GM12878 (cell line): Measurements from ENCODE around the gene DOCK9. TPM values are rescaled to one million over a fixed set of nuclear protein-coding genes. Genes with fewer than 3 reads are reported as not detected.

Source experiments
- ATAC-seq: fragments of 200-7000 bp; cut with Tn5 transposase; 3 replicates; pipeline ENCODE4 v1.9.1; 2020; ENCODE audit warnings: mild to moderate bottlenecking, moderate library complexity
- BruUV-seq: library from RNA; stranded (reverse); fragments of 400-500 nt; replicated peaks from 2 replicates; lab custom pipeline; 2021; lab: Mats Ljungman, UMichigan
- CTCF ChIA-PET: fragments of 300-600 bp; sonication (Branson Sonifier 250); formaldehyde crosslinking; extraction: SDS; loops from one replicate; lab custom pipeline; 2021; ENCODE audit warnings: inconsistent platforms; lab: Yijun Ruan, JAX
- POLR2A ChIA-PET: fragments of 350-600 bp; formaldehyde crosslinking; extraction: SDS; loops from one replicate; lab custom pipeline; 2021; ENCODE audit warnings: inconsistent platforms; lab: Charles Lee
- RAD21 ChIA-PET: fragments of 300-600 bp; sonication (Branson Sonifier 250); formaldehyde crosslinking; loops from one replicate; lab custom pipeline; 2023; ENCODE audit warnings: antibody characterized with exemption; ENCODE audit not compliant: unreplicated experiment; lab: Charles Lee
- SMC1A ChIA-PET: fragments of 300-600 bp; sonication (Branson Sonifier 250); formaldehyde crosslinking; loops from one replicate; lab custom pipeline; 2023; ENCODE audit not compliant: unreplicated experiment, uncharacterized antibody; lab: Charles Lee
- DNase-seq: peaks from one replicate; pipeline ENCODE4 v3.0.0-alpha.2; 2011; ENCODE audit warnings: low read depth, low spot score
- FAIRE-seq: peaks from 3 replicates; lab custom pipeline; 2011; peaks lifted over from hg19 to GRCh38; lab: Jason Lieb, UNC
- H2AFZ ChIP-seq: 2 replicates; pipeline ENCODE4 v1.6.0; 2011; ENCODE audit warnings: low read depth, low read length, control low read depth; ENCODE audit not compliant: control insufficient read depth
- H3K27ac ChIP-seq: 2 replicates; pipeline ENCODE4 v1.5.1; 2011; ENCODE audit warnings: control low read depth; ENCODE audit not compliant: control insufficient read depth, insufficient read depth
- H3K27me3 ChIP-seq, 2 experiments: replicated peaks in 1 of 2; 2 replicates each; pipeline versions ENCODE4 v1.6.0 to v1.6.1; 2011; ENCODE audit warnings: low read length in 1 of 2; ENCODE audit not compliant: control insufficient read depth in 2 of 2, insufficient read depth in 2 of 2
- H3K36me3 ChIP-seq, 2 experiments: 2 replicates each; pipeline ENCODE4 v1.5.1; 2011; ENCODE audit warnings: low read length in 1 of 2; ENCODE audit not compliant: control insufficient read depth in 2 of 2, insufficient read depth in 2 of 2
- H3K4me1 ChIP-seq: 2 replicates; pipeline ENCODE4 v1.6.1; 2011; ENCODE audit warnings: mild to moderate bottlenecking, low read length, moderate library complexity, mixed read lengths; ENCODE audit not compliant: control insufficient read depth, insufficient read depth
- H3K4me2 ChIP-seq: 2 replicates; pipeline ENCODE4 v1.6.0; 2011; ENCODE audit warnings: control low read depth; ENCODE audit not compliant: control insufficient read depth, insufficient read depth
- H3K4me3 ChIP-seq: fragments of 200-600 bp; sonication (generic); 2 replicates; pipeline ENCODE4 v1.5.1; 2016
- H3K79me2 ChIP-seq: 2 replicates; pipeline ENCODE4 v1.6.0; 2011; ENCODE audit warnings: low read length; ENCODE audit not compliant: control insufficient read depth, insufficient read depth
- H3K9ac ChIP-seq: 2 replicates; pipeline ENCODE4 v1.8.0; 2011; ENCODE audit warnings: low read length, control low read depth, mixed read lengths; ENCODE audit not compliant: control insufficient read depth, insufficient read depth
- H3K9me3 ChIP-seq: replicated peaks from 3 replicates; pipeline ENCODE4 v1.5.1; 2011; ENCODE audit warnings: mild to moderate bottlenecking, low read length; ENCODE audit not compliant: control insufficient read depth, insufficient read depth
- H4K20me1 ChIP-seq: 2 replicates; pipeline ENCODE4 v1.6.0; 2011; ENCODE audit not compliant: control insufficient read depth, insufficient read depth
- BACH1 ChIP-seq: fragments of 450-650 bp; IDR thresholded peaks from 2 replicates; pipeline ENCODE4 v1.6.1; 2017; ENCODE audit warnings: mild to moderate bottlenecking, borderline replicate concordance
- CHD2 ChIP-seq: IDR thresholded peaks from 2 replicates; pipeline ENCODE4 v1.6.1; 2011; ENCODE audit warnings: low read depth, low read length, improper control_type of control experiment, borderline replicate concordance
- CREB1 ChIP-seq: IDR thresholded peaks from 2 replicates; pipeline ENCODE4 v1.6.1; 2012; ENCODE audit warnings: low read depth, mild to moderate bottlenecking, inconsistent platforms
- IKZF1 ChIP-seq: fragments of 450-650 bp; conservative IDR thresholded peaks from 2 replicates; pipeline ENCODE4 v1.6.1; 2017; ENCODE audit warnings: antibody characterized with exemption, mild to moderate bottlenecking
- KDM1A ChIP-seq: fragments of 200-600 bp; sonication (generic); IDR thresholded peaks from 2 replicates; pipeline ENCODE4 v1.6.1; 2016; ENCODE audit warnings: borderline replicate concordance
- MTA2 ChIP-seq: fragments of 450-650 bp; IDR thresholded peaks from 2 replicates; pipeline ENCODE4 v1.6.1; 2016; ENCODE audit warnings: low read depth, mild to moderate bottlenecking, moderate library complexity
- MXI1 ChIP-seq: fragments of 150-350 bp; IDR thresholded peaks from 2 replicates; pipeline ENCODE4 v1.6.1; 2011; ENCODE audit warnings: low read depth, mild to moderate bottlenecking, inconsistent platforms, low read length, improper control_type of control experiment
- MYB ChIP-seq: fragments of 150-350 bp; IDR thresholded peaks from 2 replicates; pipeline ENCODE4 v1.6.1; 2014; ENCODE audit warnings: mild to moderate bottlenecking, low read depth, low read length, borderline replicate concordance
- NR2C1 ChIP-seq: fragments of 450-650 bp; IDR thresholded peaks from 2 replicates; pipeline ENCODE4 v1.6.1; 2017; ENCODE audit warnings: antibody characterized with exemption, mild to moderate bottlenecking, moderate library complexity
- POLR2AphosphoS5 ChIP-seq: IDR thresholded peaks from 2 replicates; pipeline ENCODE4 v1.6.1; 2011; ENCODE audit warnings: mild to moderate bottlenecking, low read length, inconsistent platforms
- SMAD1 ChIP-seq: fragments of 450-650 bp; IDR thresholded peaks from 2 replicates; pipeline ENCODE4 v1.6.1; 2018; ENCODE audit warnings: mild to moderate bottlenecking, low read depth; ENCODE audit not compliant: partially characterized antibody
- STAT3 ChIP-seq: IDR thresholded peaks from 2 replicates; pipeline ENCODE4 v1.6.1; 2011; ENCODE audit warnings: low read depth, low read length, improper control_type of control experiment
- TCF3 ChIP-seq: IDR thresholded peaks from 2 replicates; pipeline ENCODE4 v1.6.1; 2012; ENCODE audit warnings: low read depth, mild to moderate bottlenecking, low read length, borderline replicate concordance; ENCODE audit not compliant: insufficient read depth
- YBX1 ChIP-seq: fragments of 450-650 bp; IDR thresholded peaks from 2 replicates; pipeline ENCODE4 v1.6.1; 2016; ENCODE audit warnings: antibody characterized with exemption
- YY1 ChIP-seq: IDR thresholded peaks from 2 replicates; pipeline ENCODE4 v1.6.1; 2011; ENCODE audit warnings: low read depth, mild to moderate bottlenecking, low read length
- ZNF274 ChIP-seq: IDR thresholded peaks from one replicate; pipeline ENCODE4 v1.8.0; 2011; ENCODE audit not compliant: insufficient read length, insufficient read depth
- ZNF687 ChIP-seq: fragments of 450-650 bp; IDR thresholded peaks from 2 replicates; pipeline ENCODE4 v1.6.1; 2017; ENCODE audit warnings: mild to moderate bottlenecking, moderate library complexity
- WGBS: methylation state at CpG from one replicate; pipeline ENCODE4 v1.1.6; 2016; ENCODE audit warnings: low lambda C conversion rate; ENCODE audit not compliant: insufficient replicate concordance, insufficient coverage; ENCODE audit errors: missing lambda C conversion rate; 5-methylcytosine and 5-hydroxymethylcytosine counted together
- in situ Hi-C: fragments of 300-500 bp; cut with MboI; formaldehyde crosslinking; loops from 9 replicates; pipeline ENCODE4 v1.14.3; 2018; ENCODE audit warnings: mixed read lengths
- intact Hi-C: fragments of 100-400 bp; cut with micrococcal nuclease; formaldehyde crosslinking; loops from one replicate; pipeline ENCODE4 v1.14.2; 2022; ENCODE audit not compliant: unreplicated experiment
- polyA plus RNA-seq, 11 experiments: library from polyadenylated mRNA; depleted of rRNA in 4 of 11; unstranded in 6 of 11; stranded (reverse) in 5 of 11; fragments of >200 nt; fragmentation: Nextera tagmentation in 4 of 11; fragmentation: Illumina TruSeq in 1 of 11; extraction: Ambion mirVana in 4 of 11; extraction: Trizol in 1 of 11; gene quantifications; 1 replicate in 1 of 11; 2 replicates in 10 of 11; pipeline versions ENCODE4 v1.2.1 to v1.2.3, GENCODE V29; 2011 to 2016; ENCODE audit warnings: inconsistent platforms in 2 of 11, missing spikeins in 2 of 11, low read depth in 1 of 11
- total RNA-seq, 4 experiments: library from RNA; depleted of rRNA in 3 of 4; stranded (reverse); fragments of >200 nt in 3 of 4; fragmentation: Illumina TruSeq in 1 of 4; extraction: Trizol in 1 of 4; gene quantifications; 2 replicates each; pipeline versions ENCODE4 v1.2.1 to v1.2.3, GENCODE V29; 2013 to 2021
- TF ChIP-seq, protein P1 (sequence below): IDR thresholded peaks from 2 replicates; pipeline ENCODE4 v1.6.1; 2012; ENCODE audit warnings: low read depth, low read length, improper control_type of control experiment

DOCK9 gene
- total and polyA plus RNA-seq, 10 of the 15 experiments (the other 5 are each of a cell fraction or from before 2014, with no cell fraction given), result 0.09 to 2.9 (median 0.74) TPM

GRCh38 chr13:98796191-98796590, 181.7 kb downstream of the DOCK9 start (continued):
- TF ChIP-seq ZNF687, result no peak
- no peak for TF ChIP-seq MTA2
- no peak for TF ChIP-seq ZNF274
- TF ChIP-seq MXI1, result no peak
- no peak for TF ChIP-seq TCF3
- TF ChIP-seq BACH1, result no peak
- TF ChIP-seq, all 136 proteins: peak for 0

- H2AFZ ChIP-seq, result no peak overlapping the region
- no peaks in the 10 kb centered on the region for H4K20me1 ChIP-seq
- no peak overlapping the region for H3K9ac ChIP-seq
- H3K79me2 ChIP-seq, result no peaks in the 10 kb centered on the region
- ATAC-seq (no peak), DNase-seq (no peak), FAIRE-seq (no peak)
- RAD21 ChIA-PET, result no interaction called here
- H3K27me3 ChIP-seq, result no peaks in the 10 kb centered on the region
- BruUV-seq, result no TSS peak
- no peaks in the 10 kb centered on the region for H3K36me3 ChIP-seq
- POLR2A ChIA-PET, result no interaction called here
- H3K27ac ChIP-seq, result no peak overlapping the region
- H3K4me2 ChIP-seq, result no peak overlapping the region
- intact Hi-C loops (no loop called here), in situ Hi-C loops (no loop called here)
- H3K4me1 ChIP-seq, result no peaks in the 10 kb centered on the region
- SMC1A ChIA-PET, result interaction anchor here (0.6 to 1.5 kb wide), 3 partner anchors 27 to 225 kb away, joined by 3 to 4 read pairs (median 3); no protein-coding TSS in a partner anchor
- H3K9me3 ChIP-seq, result no peaks in the 10 kb centered on the region
- CTCF ChIA-PET, result interaction anchor here (1.3 to 5.2 kb wide), 3 partner anchors 33 to 48 kb away, joined by 3 to 25 read pairs (median 3); no protein-coding TSS in a partner anchor
- WGBS, result 52% methylated on average over 6 of the region's 6 CpGs
- no peak overlapping the region for H3K4me3 ChIP-seq
- no peak for TF ChIP-seq MYB
- TF ChIP-seq POLR2AphosphoS5, result no peak
- TF ChIP-seq STAT3, result no peak
- no peak for TF ChIP-seq SMAD1
- TF ChIP-seq CREB1, result no peak
- TF ChIP-seq NR2C1, result no peak
- TF ChIP-seq IKZF1, result no peak
- TF ChIP-seq, protein P1, sequence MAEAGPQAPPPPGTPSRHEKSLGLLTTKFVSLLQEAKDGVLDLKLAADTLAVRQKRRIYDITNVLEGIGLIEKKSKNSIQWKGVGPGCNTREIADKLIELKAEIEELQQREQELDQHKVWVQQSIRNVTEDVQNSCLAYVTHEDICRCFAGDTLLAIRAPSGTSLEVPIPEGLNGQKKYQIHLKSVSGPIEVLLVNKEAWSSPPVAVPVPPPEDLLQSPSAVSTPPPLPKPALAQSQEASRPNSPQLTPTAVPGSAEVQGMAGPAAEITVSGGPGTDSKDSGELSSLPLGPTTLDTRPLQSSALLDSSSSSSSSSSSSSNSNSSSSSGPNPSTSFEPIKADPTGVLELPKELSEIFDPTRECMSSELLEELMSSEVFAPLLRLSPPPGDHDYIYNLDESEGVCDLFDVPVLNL, result no peak
- no peak for TF ChIP-seq CHD2
- TF ChIP-seq YBX1, result no peak
- no peak for TF ChIP-seq YY1
- no peak for TF ChIP-seq KDM1A
Measured at GRCh38 chr13:98795220-98795619, 182.6 kb downstream of the DOCK9 start.
